ENCODE data around the gene ZBTB43. TPM values are rescaled to one million over a fixed set of nuclear protein-coding genes. Genes with fewer than 3 reads are reported as not detected.

The ZBTB43 gene
- total RNA-seq, 4 donors from 2014 or later, result 8.7 to 9.9 (median 9.4) TPM

GRCh38 chr9:126885131-126885641 is 80.3 kb downstream of the ZBTB43 start:
- TF ChIP-seq CTCF (IDR thresholded peaks at IDR 0.05) (no peak), EP300 (IDR thresholded peaks at IDR 0.05) (no peak), POLR2AphosphoS5 (IDR thresholded peaks at IDR 0.05) (peak in 1 of 2 donors; percentile 34)
- WGBS, result 77% methylated on average over 6 of the region's 6 CpGs
- Histone ChIP-seq H3K27ac (replicated peaks in 1 of 4) (no peak overlapping the region), H3K36me3 (peaks cover 7 to 36% (median 26%) of the 10 kb centered on the region in 4 donors), H3K9me3 (no peaks in the 10 kb centered on the region), H3K27me3 (no peaks in the 10 kb centered on the region), H3K4me3 (no peak overlapping the region), H3K4me1 (peaks cover 0 to 15% (median 4%) of the 10 kb centered on the region in 4 donors)
- intact Hi-C loops (cut with DNase I), result no loop called here
- DNase-seq (ENCODE audit: extremely low spot score), result no peak

GRCh38 chr9:126886034-126886822 is 81.4 kb downstream of the ZBTB43 start:
- DNase-seq (ENCODE audit: extremely low spot score), result no peak
- H3K9me3 ChIP-seq, result no peaks in the 10 kb centered on the region
- TF ChIP-seq POLR2A (IDR thresholded peaks at IDR 0.05; ENCODE audit: low read depth), result no peak
- TF ChIP-seq CTCF (IDR thresholded peaks at IDR 0.05), result no peak
- TF ChIP-seq POLR2AphosphoS5 (IDR thresholded peaks at IDR 0.05), result no peak
- TF ChIP-seq EP300 (IDR thresholded peaks at IDR 0.05), result no peak
- intact Hi-C loops (cut with DNase I), result no loop called here
- 77% methylated on average over 23 of the region's 23 CpGs for WGBS
- peaks cover 0 to 15% (median 2%) of the 10 kb centered on the region in 4 donors for H3K4me1 ChIP-seq
- no peaks in the 10 kb centered on the region for H3K27me3 ChIP-seq
- no peak overlapping the region for H3K27ac ChIP-seq (replicated peaks in 1 of 4)
- H3K4me3 ChIP-seq, result no peak overlapping the region
- H3K36me3 ChIP-seq, result peaks cover 0 to 26% (median 16%) of the 10 kb centered on the region in 4 donors

GRCh38 chr9:126886897-126887296 is 82.1 kb downstream of the ZBTB43 start:
- 89% methylated on average over 10 of the region's 10 CpGs for WGBS
- intact Hi-C loops (cut with DNase I), result no loop called here

More at GRCh38 chr9:126886897-126887296, 82.1 kb downstream of the ZBTB43 start:
- Histone ChIP-seq H3K27ac (replicated peaks in 1 of 4) (no peak overlapping the region), H3K4me3 (no peak overlapping the region), H3K27me3 (no peaks in the 10 kb centered on the region), H3K4me1 (peaks cover 0 to 15% (median 2%) of the 10 kb centered on the region in 4 donors), H3K9me3 (no peaks in the 10 kb centered on the region), H3K36me3 (peaks cover 0 to 19% (median 13%) of the 10 kb centered on the region in 4 donors)
- DNase-seq (ENCODE audit: extremely low spot score), result no peak
- TF ChIP-seq POLR2AphosphoS5 (IDR thresholded peaks at IDR 0.05) (no peak), EP300 (IDR thresholded peaks at IDR 0.05) (no peak), CTCF (IDR thresholded peaks at IDR 0.05) (no peak), POLR2A (IDR thresholded peaks at IDR 0.05; ENCODE audit: low read depth) (no peak)

Other genes starting within 250 kb of the ZBTB43 start
- under 1 TPM; under 0.01 to 0.66 (median 0.24) TPM for gene LMX1B, start 191.1 kb upstream of the ZBTB43 start, total RNA-seq
- gene ZBTB34, start 55.6 kb downstream of the ZBTB43 start, total RNA-seq, result 10 to 100 TPM; 10.4 to 16.8 (median 12.6) TPM
- 10 to 100 TPM in 2 of 4 donors, 1 to 10 TPM in 2; 4.6 to 11.9 (median 10.0) TPM for gene RALGPS1, start 109.7 kb downstream of the ZBTB43 start, total RNA-seq

Data from esophagus muscularis mucosa (tissue), 4 donors.